Upper lobe of left lung (tissue), 6 donors: Measurements from ENCODE around the gene HIGD1C. TPM values are rescaled to one million over a fixed set of nuclear protein-coding genes. Genes with fewer than 3 reads are reported as not detected.

ENCODE experiments used
- ATAC-seq, 2 donors: fragments of 200-7000 bp; cut with Tn5 transposase; one replicate each; pipeline ENCODE4 v1.9.1; 2022; ENCODE audit warnings: mild to moderate bottlenecking in 2 of 2, moderate library complexity in 2 of 2; ENCODE audit not compliant: low FRiP score in 2 of 2
- DNase-seq, 2 donors: peaks; one replicate each; pipeline ENCODE4 v3.0.0-alpha.2; 2019 to 2020
- H3K27ac ChIP-seq, 4 donors: fragments of 200-600 bp; sonication (generic); one replicate each; pipeline ENCODE4 v1.5.1; 2016 to 2019
- H3K27me3 ChIP-seq, 4 donors: fragments of 200-600 bp; sonication (generic); one replicate each; pipeline ENCODE4 v1.5.1; 2017 to 2019
- H3K36me3 ChIP-seq, 4 donors: fragments of 200-600 bp; sonication (generic); one replicate each; pipeline ENCODE4 v1.5.1; 2016 to 2019
- H3K4me1 ChIP-seq, 4 donors: fragments of 200-600 bp; sonication (generic); one replicate each; pipeline ENCODE4 v1.5.1; 2018 to 2019
- H3K4me3 ChIP-seq, 4 donors: fragments of 200-600 bp; sonication (generic); one replicate each; pipeline ENCODE4 v1.5.1; 2017 to 2019; ENCODE audit warnings: mild to moderate bottlenecking in 2 of 4, moderate library complexity in 1 of 4
- H3K9me3 ChIP-seq, 4 donors: fragments of 200-600 bp; sonication (generic); one replicate each; pipeline ENCODE4 v1.5.1; 2018 to 2019
- CTCF ChIP-seq, 6 experiments: fragments of 450-650 bp in 4 of 6; fragments of 200-600 bp in 2 of 6; sonication (generic) in 2 of 6; IDR thresholded peaks; one replicate each; pipeline ENCODE4 v1.5.1; 2016 to 2019; ENCODE audit warnings: antibody characterized with exemption in 6 of 6
- EP300 ChIP-seq, 4 donors: sonication (generic); formaldehyde crosslinking; IDR thresholded peaks; one replicate each; pipeline ENCODE4 v1.5.1; 2017; ENCODE audit warnings: antibody characterized with exemption in 4 of 4, control low read depth in 2 of 4
- POLR2A ChIP-seq, 4 donors: fragments of 450-650 bp; IDR thresholded peaks; one replicate each; pipeline ENCODE4 v1.5.1; 2016 to 2017; ENCODE audit warnings: antibody characterized with exemption in 4 of 4, mild to moderate bottlenecking in 2 of 4
- POLR2AphosphoS5 ChIP-seq, 2 donors: sonication (generic); formaldehyde crosslinking; IDR thresholded peaks; one replicate each; pipeline ENCODE4 v1.5.1; 2017; ENCODE audit warnings: antibody characterized with exemption in 2 of 2
- WGBS, 2 donors: methylation state at CpG; one replicate each; pipeline ENCODE4 v1.1.5; 2017 to 2018; 5-methylcytosine and 5-hydroxymethylcytosine counted together
- total RNA-seq, 6 donors: library from RNA; depleted of rRNA in 4 of 6; stranded (reverse); fragments of >200 nt in 4 of 6; gene quantifications; one replicate each; pipeline versions ENCODE4 v1.1.0 to v1.2.1, GENCODE V29; 2016 to 2021
- donor health status: DM: no; HTN: no; CAD: no; lungs with moderate emphysema.
- donor health status: DM: no; HTN: yes; CAD: no; lungs with severe emphysema.

The HIGD1C gene
- total RNA-seq, 6 donors from 2014 or later = not detected

- TF ChIP-seq POLR2A (IDR thresholded peaks at IDR 0.05) = no peak
- TF ChIP-seq EP300 (IDR thresholded peaks at IDR 0.05) = no peak
- TF ChIP-seq CTCF (IDR thresholded peaks at IDR 0.05) = no peak
- TF ChIP-seq POLR2AphosphoS5 (IDR thresholded peaks at IDR 0.05) = no peak
These were observed 38.9 kb downstream of the HIGD1C start for GRCh38 chr12:50991291-50991690.

DNA sequence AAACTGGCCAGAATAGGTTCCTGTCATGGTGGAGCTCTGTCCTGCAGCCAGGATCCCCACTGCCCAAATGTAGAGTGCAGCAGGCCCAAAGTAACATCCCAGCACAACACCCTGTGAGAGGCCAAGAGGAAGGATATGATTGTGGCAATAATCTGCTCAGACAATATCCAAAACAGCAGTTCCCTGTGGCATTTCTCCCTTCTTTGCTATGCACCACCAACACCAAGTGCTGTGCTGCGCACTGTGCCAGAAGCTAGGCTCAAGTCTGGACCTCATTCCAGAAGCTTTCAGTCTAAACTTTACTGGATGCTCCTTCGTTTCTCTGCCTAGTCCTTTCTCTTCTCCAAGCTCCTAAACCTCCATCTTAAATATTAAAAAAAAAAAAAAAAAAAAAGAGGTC, 40.5 kb downstream of the HIGD1C start:
- Histone ChIP-seq H3K36me3 (peaks cover 28 to 97% (median 67%) of the 10 kb centered on the region in 4 donors), H3K4me3 (no peak overlapping the region), H3K27ac (no peak overlapping the region), H3K9me3 (no peaks in the 10 kb centered on the region), H3K4me1 (no peaks in the 10 kb centered on the region), H3K27me3 (no peaks in the 10 kb centered on the region)
- DNase-seq = no peak
- 20 to 27% methylated on average over 2 of the region's 2 CpGs for WGBS, 2 donors
- ATAC-seq = no peak
- TF ChIP-seq POLR2AphosphoS5 (IDR thresholded peaks at IDR 0.05) (no peak), EP300 (IDR thresholded peaks at IDR 0.05) (no peak), CTCF (IDR thresholded peaks at IDR 0.05) (no peak), POLR2A (IDR thresholded peaks at IDR 0.05) (no peak)

More at GRCh38 chr12:50991291-50991690, 38.9 kb downstream of the HIGD1C start:
- WGBS, 2 donors = 87 to 88% methylated on average over 6 of the region's 6 CpGs
- no peak overlapping the region for H3K27ac ChIP-seq
- H3K36me3 ChIP-seq = peaks cover 23 to 91% (median 60%) of the 10 kb centered on the region in 4 donors
- H3K4me3 ChIP-seq = no peak overlapping the region
- no peak for ATAC-seq
- peaks cover 0 to 5% (median 1%) of the 10 kb centered on the region in 4 donors for H3K4me1 ChIP-seq
- no peaks in the 10 kb centered on the region for H3K27me3 ChIP-seq
- DNase-seq = no peak
- no peaks in the 10 kb centered on the region for H3K9me3 ChIP-seq

- peak in 1 of 2 donors; percentile 61 for ATAC-seq
- Histone ChIP-seq H3K36me3 (peaks cover 15 to 98% (median 55%) of the 10 kb centered on the region in 4 donors), H3K27ac (no peak overlapping the region), H3K4me1 (no peaks in the 10 kb centered on the region), H3K27me3 (no peaks in the 10 kb centered on the region), H3K4me3 (no peak overlapping the region), H3K9me3 (no peaks in the 10 kb centered on the region)
- DNase-seq = no peak
- 76% methylated on average over 4 of the region's 4 CpGs for WGBS, 2 donors
- TF ChIP-seq POLR2A (IDR thresholded peaks at IDR 0.05) = no peak
- no peak for TF ChIP-seq CTCF (IDR thresholded peaks at IDR 0.05)
- no peak for TF ChIP-seq EP300 (IDR thresholded peaks at IDR 0.05)
- no peak for TF ChIP-seq POLR2AphosphoS5 (IDR thresholded peaks at IDR 0.05)
These were observed 46.7 kb downstream of the HIGD1C start for GRCh38 chr12:50999093-50999492.

- TF ChIP-seq POLR2AphosphoS5 (IDR thresholded peaks at IDR 0.05) = no peak
- TF ChIP-seq POLR2A (IDR thresholded peaks at IDR 0.05) = no peak
- TF ChIP-seq EP300 (IDR thresholded peaks at IDR 0.05) = no peak
- no peak for TF ChIP-seq CTCF (IDR thresholded peaks at IDR 0.05)
- H3K4me3 ChIP-seq = no peak overlapping the region
- DNase-seq = no peak
- H3K27me3 ChIP-seq = no peaks in the 10 kb centered on the region
- 82 to 91% methylated on average over 7 of the region's 7 CpGs for WGBS, 2 donors
- peaks cover 19 to 98% (median 49%) of the 10 kb centered on the region in 4 donors for H3K36me3 ChIP-seq
- ATAC-seq = no peak
- no peak overlapping the region for H3K27ac ChIP-seq
- H3K9me3 ChIP-seq = no peaks in the 10 kb centered on the region
- peaks cover 0 to 2% (median under 1%) of the 10 kb centered on the region in 4 donors for H3K4me1 ChIP-seq
These were observed 47.9 kb downstream of the HIGD1C start for GRCh38 chr12:51000245-51000644.

DNA sequence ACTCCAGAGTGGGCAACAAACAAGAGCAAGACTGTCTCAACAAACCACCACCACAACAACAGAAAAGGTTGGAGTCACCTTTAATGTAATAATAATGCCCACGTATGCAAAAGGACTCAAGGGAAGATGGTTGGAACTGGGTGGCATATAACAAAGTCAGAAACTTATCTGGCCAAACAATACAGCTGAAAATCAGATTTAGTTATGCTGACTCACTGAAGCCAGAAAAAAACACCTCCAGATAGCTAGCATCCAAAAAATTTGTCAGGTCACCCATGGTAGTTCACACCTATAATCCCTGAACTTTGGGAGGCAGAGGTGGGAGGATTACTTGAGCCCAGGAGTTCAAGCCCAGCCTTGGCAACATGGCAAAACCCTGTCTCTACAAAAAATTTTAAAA, 49.5 kb downstream of the HIGD1C start:
- Histone ChIP-seq H3K27me3 (no peaks in the 10 kb centered on the region), H3K9me3 (no peaks in the 10 kb centered on the region), H3K4me1 (peaks cover 0 to 12% (median 4%) of the 10 kb centered on the region in 4 donors), H3K27ac (no peak overlapping the region), H3K4me3 (no peak overlapping the region), H3K36me3 (peaks cover 15 to 92% (median 35%) of the 10 kb centered on the region in 4 donors)
- TF ChIP-seq POLR2AphosphoS5 (IDR thresholded peaks at IDR 0.05) = no peak
- no peak for TF ChIP-seq EP300 (IDR thresholded peaks at IDR 0.05)
- no peak for TF ChIP-seq CTCF (IDR thresholded peaks at IDR 0.05)
- no peak for TF ChIP-seq POLR2A (IDR thresholded peaks at IDR 0.05)
- ATAC-seq (no peak), DNase-seq (no peak)
- 92 to 100% methylated on average over 1 of the region's 1 CpG for WGBS, 2 donors
